ENCODE data around the gene PHF23.

Gene PHF23

DNA sequence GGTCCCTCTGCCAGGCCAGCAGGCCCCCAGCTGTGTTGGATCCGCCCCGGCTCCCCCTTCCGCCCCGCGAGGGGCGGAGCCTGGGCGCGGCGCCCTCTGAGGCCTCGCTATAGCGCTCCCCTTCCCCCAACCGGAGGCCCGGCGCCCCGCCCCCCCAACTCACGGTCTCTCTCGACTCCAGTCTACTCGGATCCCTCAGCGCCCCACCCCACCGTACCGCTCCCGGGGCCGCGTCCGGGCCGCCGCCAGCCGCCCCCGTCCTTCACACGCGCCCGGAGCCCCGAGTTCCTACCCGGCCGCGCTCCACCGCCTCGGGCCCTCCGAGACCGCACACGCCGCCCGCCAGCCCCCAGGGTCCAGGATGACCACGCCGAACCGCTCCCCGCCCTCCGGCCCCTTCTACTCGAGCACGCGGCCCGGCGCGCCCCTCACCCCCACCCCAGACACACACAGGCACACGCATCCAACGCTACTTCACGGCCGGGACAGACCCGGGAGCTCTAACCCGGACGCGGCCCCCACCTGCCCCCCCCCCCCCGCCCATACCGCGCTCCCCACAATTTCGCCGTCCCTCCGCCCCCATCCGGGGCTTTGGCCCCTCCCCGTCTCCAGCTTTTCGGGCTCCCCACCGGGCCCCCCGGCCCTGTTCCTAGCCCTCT is 1.4 kb downstream of the PHF23 start:
- DNase-seq (ENCODE audit: low read depth): peak; percentile 64

DNA sequence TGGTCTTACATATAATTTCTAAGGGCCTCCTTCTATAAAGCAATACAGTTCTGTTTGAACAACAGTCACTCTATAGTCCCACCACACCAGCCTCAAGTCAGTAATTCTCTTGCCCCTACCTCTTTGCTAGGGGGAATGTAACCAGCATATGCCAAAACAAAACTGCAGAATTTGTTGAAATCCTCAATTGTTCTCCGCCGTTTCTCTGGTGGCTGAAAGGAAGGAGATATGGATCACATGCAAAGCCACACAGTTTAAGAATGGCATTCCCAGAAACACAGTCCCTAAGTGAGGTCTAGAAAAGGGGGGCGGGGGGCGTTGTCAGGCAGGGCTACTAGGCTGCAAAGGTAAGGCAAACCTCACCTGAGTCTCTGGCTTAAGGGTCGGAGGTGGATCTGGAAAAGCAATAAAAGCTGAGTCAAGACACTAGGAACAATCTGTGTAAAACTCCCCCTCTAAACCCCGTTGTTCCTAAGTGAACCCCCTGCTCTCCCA is 1.9 kb downstream of the PHF23 start:
- no peak for DNase-seq (ENCODE audit: low read depth)

- DNase-seq (ENCODE audit: low read depth): no peak
Measured at GRCh38 chr17:7236808-7237207, 2.4 kb downstream of the PHF23 start.

DNA sequence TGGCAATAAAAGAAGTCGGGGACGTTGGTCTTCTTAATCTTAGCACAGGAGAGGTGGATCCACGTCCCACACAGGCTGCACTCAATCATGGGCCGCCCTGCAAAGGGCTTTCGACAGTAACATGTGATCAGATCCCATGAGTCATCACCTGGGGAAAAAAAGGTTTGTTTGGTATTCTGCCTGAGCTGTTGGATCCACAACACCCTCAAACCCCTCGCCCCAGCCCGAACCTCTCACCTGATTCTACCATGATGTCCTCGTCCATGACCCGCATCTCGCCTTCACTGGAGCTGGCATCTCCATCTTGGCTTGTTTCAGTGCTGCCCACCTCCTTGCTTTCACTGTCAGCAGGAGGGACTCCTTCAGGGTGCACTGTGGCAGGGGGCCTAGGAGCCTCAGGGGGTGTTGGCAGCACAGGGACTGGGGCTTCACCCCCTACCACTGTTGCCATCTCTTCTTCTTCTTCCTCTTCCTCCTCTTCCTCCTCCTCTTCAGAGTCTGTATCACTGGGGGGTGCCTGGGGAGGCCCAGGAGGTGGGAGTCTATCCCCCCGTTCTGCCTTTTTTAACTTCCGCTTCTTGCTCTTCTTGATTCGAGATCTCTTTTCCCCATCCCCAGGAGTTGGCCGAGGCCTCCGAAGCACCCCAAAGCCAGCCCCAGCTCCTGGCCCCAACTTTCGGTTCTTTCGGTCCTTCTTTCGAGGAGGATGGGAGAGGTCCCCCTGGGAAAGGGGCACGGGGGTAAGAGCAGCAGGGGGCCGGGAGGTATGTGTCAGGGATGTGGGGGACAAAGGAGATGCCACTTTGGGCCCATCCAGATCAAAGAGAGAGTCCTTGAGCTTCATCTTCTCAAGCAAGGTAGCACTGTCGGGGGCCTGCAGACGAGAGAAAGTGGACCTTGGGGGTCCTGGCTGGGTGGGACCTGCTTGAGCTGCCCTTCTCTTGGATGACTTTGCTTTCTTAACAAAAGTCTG is 3.3 kb downstream of the PHF23 start:
- DNase-seq (ENCODE audit: low read depth): no peak

- DNase-seq (ENCODE audit: low read depth): peak; percentile 95
Measured at GRCh38 chr17:7234083-7234951, 4.9 kb downstream of the PHF23 start, which contains the start of gene DVL2. TSS of gene DVL2 (minus strand) at chr17:7234517. CDS start at chr17:7234262, 255 bp downstream.

- DNase-seq (ENCODE audit: low read depth): no peak
Measured at GRCh38 chr17:7233701-7234082, 5.6 kb downstream of the PHF23 start.

DNA sequence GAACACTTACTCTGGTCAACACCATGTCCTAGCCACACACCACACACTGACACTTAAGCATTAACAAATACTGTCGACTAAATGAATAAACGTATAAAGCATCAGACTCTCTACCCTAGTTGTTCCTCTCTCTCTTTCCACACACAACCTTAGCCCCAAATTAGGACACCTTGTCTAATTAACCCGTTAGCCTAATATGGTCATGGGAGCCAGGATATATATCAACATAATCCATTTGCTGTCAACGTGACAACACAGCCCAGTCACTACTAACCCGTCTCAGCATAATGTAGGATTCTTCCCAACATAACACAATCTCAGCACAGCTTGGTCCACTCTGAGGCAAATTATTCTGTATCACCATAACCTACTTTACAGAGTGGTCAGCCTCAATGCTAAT is 7.1 kb downstream of the PHF23 start:
- DNase-seq (ENCODE audit: low read depth): no peak

GRCh38 chr17:7229504-7229903 is 9.8 kb downstream of the PHF23 start:
- DNase-seq (ENCODE audit: low read depth): no peak

DNA sequence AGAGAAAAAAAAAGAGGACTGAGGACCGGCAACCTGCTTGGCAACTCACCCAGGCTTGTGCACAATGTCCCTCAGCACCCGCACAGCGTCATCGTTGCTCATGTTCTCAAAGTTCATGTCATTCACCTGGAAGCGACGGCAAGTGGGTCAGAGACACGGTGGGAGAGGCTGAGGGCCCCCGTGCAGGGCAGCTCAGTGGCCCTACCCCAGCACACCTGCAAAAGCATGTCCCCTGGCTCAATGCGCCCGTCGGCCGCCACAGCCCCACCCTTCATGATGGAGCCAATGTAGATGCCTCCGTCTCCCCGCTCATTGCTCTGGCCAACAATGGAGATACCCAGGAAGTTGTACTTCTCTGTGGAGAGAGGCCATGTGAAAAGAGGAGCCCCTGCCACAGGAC is 10.3 kb downstream of the PHF23 start:
- no peak for DNase-seq (ENCODE audit: low read depth)

- no peak for DNase-seq (ENCODE audit: low read depth)
Measured at GRCh38 chr17:7226721-7227710, 12.2 kb downstream of the PHF23 start.

DNA sequence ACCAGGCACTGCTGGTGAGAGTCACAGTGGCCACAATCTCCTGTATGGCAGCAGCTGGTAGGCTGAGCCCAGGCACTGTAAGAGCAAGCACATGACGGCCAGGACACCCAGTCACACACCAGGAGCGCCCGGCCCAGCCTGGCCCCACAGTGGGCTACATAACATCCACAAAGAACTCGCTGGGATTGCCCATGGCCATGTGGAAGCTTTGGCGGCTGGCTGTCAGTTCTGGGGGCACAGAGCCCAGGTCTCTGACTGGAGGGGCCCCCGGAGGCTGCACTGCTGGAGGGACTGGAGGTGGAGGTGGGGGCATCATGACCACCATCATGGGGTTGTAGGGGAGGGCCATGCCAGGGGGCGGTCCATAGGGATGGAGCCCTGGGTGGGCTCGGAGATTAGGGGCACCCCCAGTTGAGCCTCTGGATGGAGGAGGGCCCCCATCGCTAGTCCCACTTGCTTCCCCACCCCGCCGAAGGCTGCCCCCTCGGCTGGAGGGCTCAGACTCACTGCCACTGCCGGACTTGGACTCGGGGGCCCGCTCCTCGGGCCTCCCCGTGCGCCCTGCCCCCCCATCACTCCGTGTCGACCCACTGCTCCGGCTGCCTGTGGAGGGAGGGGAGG is 13.4 kb downstream of the PHF23 start:
- DNase-seq (ENCODE audit: low read depth): no peak

GRCh38 chr17:7224661-7225111 is 14.6 kb downstream of the PHF23 start:
- no peak for DNase-seq (ENCODE audit: low read depth)

DNA sequence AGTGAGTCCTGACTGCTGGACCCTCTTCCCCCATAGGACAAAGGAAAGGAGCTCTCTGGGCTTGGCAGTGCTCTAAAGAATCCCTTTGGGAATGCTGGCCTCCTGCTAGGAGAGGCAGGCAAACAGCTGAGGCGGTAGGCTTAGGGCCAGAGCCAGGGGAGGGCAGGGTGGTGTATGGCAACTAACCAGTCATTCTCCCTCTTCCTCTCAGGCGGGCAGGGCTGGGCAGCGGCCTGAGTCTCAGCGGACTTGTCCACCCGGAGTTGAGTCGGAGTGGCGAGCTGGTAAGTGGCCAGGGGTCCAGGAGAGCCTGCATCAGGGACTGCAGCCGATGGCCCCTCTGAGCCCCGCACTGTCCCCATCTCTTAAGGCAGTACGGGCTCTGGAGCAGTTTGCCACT is 15.1 kb downstream of the PHF23 start:
- DNase-seq (ENCODE audit: low read depth): peak; percentile 37

- no peak for DNase-seq (ENCODE audit: low read depth)
Measured at GRCh38 chr17:7223375-7223774, 15.9 kb downstream of the PHF23 start.

GRCh38 chr17:7222972-7223292 is 16.3 kb downstream of the PHF23 start:
- no peak for DNase-seq (ENCODE audit: low read depth)

GRCh38 chr17:7222093-7222971 is 16.9 kb downstream of the PHF23 start:
- no peak for DNase-seq (ENCODE audit: low read depth)

- DNase-seq (ENCODE audit: low read depth): no peak
Measured at GRCh38 chr17:7221278-7222092, 17.8 kb downstream of the PHF23 start.

GRCh38 chr17:7220593-7221277 is 18.5 kb downstream of the PHF23 start:
- DNase-seq (ENCODE audit: low read depth): peak; percentile 61

Measured in fibroblast of gingiva (primary cell).